NCI-H748 (cell line): ENCODE data around the gene GINS3.

Experiments used
- DNase-seq: peaks from one replicate; lab custom pipeline; 2025; ENCODE audit not compliant: unreplicated experiment; lab: John Stamatoyannopoulos, UW

Gene GINS3

GRCh38 chr16:58422809-58423208 is 30.5 kb downstream of the GINS3 start:
- DNase-seq = no peak

GRCh38 chr16:58425245-58425644 is 33.0 kb downstream of the GINS3 start:
- no peak for DNase-seq

- DNase-seq = no peak
These were observed 33.7 kb downstream of the GINS3 start for GRCh38 chr16:58425756-58426494.

- DNase-seq = no peak
These were observed 34.7 kb downstream of the GINS3 start for GRCh38 chr16:58426966-58427365.

- no peak for DNase-seq
These were observed 36.6 kb downstream of the GINS3 start for GRCh38 chr16:58428621-58429542.

- no peak for DNase-seq
These were observed 38.4 kb downstream of the GINS3 start for GRCh38 chr16:58430718-58431117.

GRCh38 chr16:58433569-58433951 is 41.3 kb downstream of the GINS3 start:
- DNase-seq = no peak

- DNase-seq = no peak
These were observed 43.5 kb downstream of the GINS3 start for GRCh38 chr16:58435779-58436178.

- DNase-seq = no peak
These were observed 47.9 kb downstream of the GINS3 start for GRCh38 chr16:58440131-58440530.

- no peak for DNase-seq
These were observed 50.3 kb downstream of the GINS3 start for GRCh38 chr16:58442547-58442946.

- no peak for DNase-seq
These were observed 51.5 kb downstream of the GINS3 start for GRCh38 chr16:58443783-58444182.

GRCh38 chr16:58444265-58444664 is 52.0 kb downstream of the GINS3 start:
- no peak for DNase-seq

- no peak for DNase-seq
These were observed 56.6 kb downstream of the GINS3 start for GRCh38 chr16:58448890-58449289.

- DNase-seq = no peak
These were observed 57.0 kb downstream of the GINS3 start for GRCh38 chr16:58449306-58449705.

GRCh38 chr16:58449768-58450167 is 57.5 kb downstream of the GINS3 start:
- DNase-seq = no peak

- DNase-seq = no peak
These were observed 58.3 kb downstream of the GINS3 start for GRCh38 chr16:58450590-58450989.

- no peak for DNase-seq
These were observed 59.0 kb downstream of the GINS3 start for GRCh38 chr16:58451265-58451689.

- DNase-seq = no peak
These were observed 59.7 kb downstream of the GINS3 start for GRCh38 chr16:58451945-58452401.

GRCh38 chr16:58452640-58453039 is 60.4 kb downstream of the GINS3 start:
- DNase-seq = no peak

GRCh38 chr16:58454178-58454577 is 61.9 kb downstream of the GINS3 start:
- DNase-seq = no peak

- no peak for DNase-seq
These were observed 62.6 kb downstream of the GINS3 start for GRCh38 chr16:58454856-58455255.
